DOHH2 (cell line): Measurements from ENCODE around the gene FOLR3.

ENCODE experiments used
- H3F3A ChIP-seq: fragments of 200-600 bp; sonication (generic), shearing (Covaris generic); 2 replicates; pipeline ENCODE4 v1.6.0; 2016; ENCODE audit warnings: antibody characterized with exemption, mild to moderate bottlenecking; ENCODE audit not compliant: control insufficient read depth, insufficient read depth
- H3K27ac ChIP-seq: fragments of 200-600 bp; sonication (generic); 2 replicates; pipeline ENCODE4 v1.5.1; 2014; ENCODE audit warnings: low read depth, mild to moderate bottlenecking, low read length, moderate library complexity
- H3K27me3 ChIP-seq: fragments of 200-600 bp; sonication (generic); 2 replicates; pipeline ENCODE4 v1.6.1; 2014; ENCODE audit warnings: mild to moderate bottlenecking, low read length, mixed read lengths; ENCODE audit not compliant: control insufficient read depth
- H3K36me3 ChIP-seq: fragments of 200-600 bp; sonication (generic); 2 replicates; pipeline ENCODE4 v1.6.1; 2014; ENCODE audit warnings: mild to moderate bottlenecking, low read length, moderate library complexity, mixed read lengths; ENCODE audit not compliant: control insufficient read depth
- H3K4me1 ChIP-seq: fragments of 200-600 bp; sonication (generic); 2 replicates; pipeline ENCODE4 v1.6.1; 2014; ENCODE audit warnings: mild to moderate bottlenecking, low read length, mixed read lengths; ENCODE audit not compliant: control insufficient read depth
- H3K4me2 ChIP-seq: fragments of 200-600 bp; sonication (generic); 2 replicates; pipeline ENCODE4 v1.6.0; 2014; ENCODE audit warnings: mild to moderate bottlenecking, low read length, moderate library complexity
- H3K4me3 ChIP-seq: fragments of 200-600 bp; sonication (generic); 2 replicates; pipeline ENCODE4 v1.5.1; 2014; ENCODE audit warnings: mild to moderate bottlenecking, low read length, mixed read lengths
- H3K79me2 ChIP-seq: fragments of 200-600 bp; sonication (generic); 2 replicates; pipeline ENCODE4 v1.6.1; 2014; ENCODE audit warnings: mild to moderate bottlenecking, low read length, mixed read lengths; ENCODE audit not compliant: control insufficient read depth
- H3K9me2 ChIP-seq: fragments of 200-600 bp; sonication (generic); replicated peaks from 2 replicates; pipeline ENCODE4 v1.6.1; 2014; ENCODE audit warnings: mild to moderate bottlenecking, low read length, mixed read lengths; ENCODE audit not compliant: control insufficient read depth
- H3K9me3 ChIP-seq: fragments of 200-600 bp; sonication (generic); 2 replicates; pipeline ENCODE4 v1.6.1; 2014; ENCODE audit warnings: antibody characterized with exemption, low read length, mixed read lengths; ENCODE audit not compliant: control insufficient read depth, insufficient read depth
- H4K20me1 ChIP-seq: fragments of 200-600 bp; sonication (generic); 2 replicates; pipeline ENCODE4 v1.6.0; 2014; ENCODE audit warnings: low read depth, mild to moderate bottlenecking, antibody characterized with exemption, low read length, moderate library complexity; ENCODE audit not compliant: control insufficient read depth, insufficient read depth
- CTCF ChIP-seq: fragments of 200-600 bp; sonication (generic); IDR thresholded peaks from one replicate; pipeline ENCODE4 v1.5.1; 2014; ENCODE audit warnings: antibody characterized with exemption, mild to moderate bottlenecking, low read depth, low read length; ENCODE audit not compliant: poor library complexity, severe bottlenecking
- EZH2phosphoT487 ChIP-seq: fragments of 200-600 bp; sonication (generic); IDR thresholded peaks from 2 replicates; pipeline ENCODE4 v1.6.1; 2017; ENCODE audit warnings: borderline replicate concordance, mild to moderate bottlenecking, antibody characterized with exemption, low read length, moderate library complexity, mixed read lengths

The FOLR3 gene

GRCh38 chr11:72125956-72126355 lies 9.6 kb upstream of the FOLR3 start:
- Histone ChIP-seq H3K4me1 (no peaks in the 10 kb centered on the region), H3K27ac (no peak overlapping the region), H3K4me2 (no peak overlapping the region), H3K9me3 (peaks cover 39% of the 10 kb centered on the region), H3K9me2 (no peaks in the 10 kb centered on the region), H4K20me1 (no peaks in the 10 kb centered on the region), H3F3A (no peaks in the 10 kb centered on the region), H3K36me3 (no peaks in the 10 kb centered on the region), H3K79me2 (no peaks in the 10 kb centered on the region), H3K27me3 (no peaks in the 10 kb centered on the region), H3K4me3 (no peak overlapping the region)
- TF ChIP-seq EZH2phosphoT487 (no peak), CTCF (no peak)

- Histone ChIP-seq H3K4me1 (no peaks in the 10 kb centered on the region), H3K27me3 (peaks cover 6% of the 10 kb centered on the region), H3K4me3 (no peak overlapping the region), H3K36me3 (no peaks in the 10 kb centered on the region), H3K79me2 (no peaks in the 10 kb centered on the region), H4K20me1 (no peaks in the 10 kb centered on the region), H3K4me2 (no peak overlapping the region), H3K9me3 (peaks cover 39% of the 10 kb centered on the region), H3K9me2 (no peaks in the 10 kb centered on the region), H3F3A (no peaks in the 10 kb centered on the region), H3K27ac (no peak overlapping the region)
- TF ChIP-seq EZH2phosphoT487 = no peak
- TF ChIP-seq CTCF = no peak
Observed at GRCh38 chr11:72127923-72128322, 7.6 kb upstream of the FOLR3 start.

- H3K27ac ChIP-seq = no peak overlapping the region
- no peaks in the 10 kb centered on the region for H3F3A ChIP-seq
- H3K4me2 ChIP-seq = no peak overlapping the region
Observed at GRCh38 chr11:72129381-72129780, 6.1 kb upstream of the FOLR3 start.

More at GRCh38 chr11:72129381-72129780, 6.1 kb upstream of the FOLR3 start:
- no peaks in the 10 kb centered on the region for H3K79me2 ChIP-seq
- H3K9me2 ChIP-seq = no peaks in the 10 kb centered on the region
- H3K36me3 ChIP-seq = no peaks in the 10 kb centered on the region
- peaks cover 9% of the 10 kb centered on the region for H3K27me3 ChIP-seq
- H3K4me3 ChIP-seq = no peak overlapping the region
- TF ChIP-seq EZH2phosphoT487 (no peak), CTCF (no peak)
- H4K20me1 ChIP-seq = no peaks in the 10 kb centered on the region
- H3K4me1 ChIP-seq = no peaks in the 10 kb centered on the region
- H3K9me3 ChIP-seq = peaks cover 36% of the 10 kb centered on the region
